Activated T-cell treated with anti-CD3 and anti-CD28 coated beads, Interleukin-2, amount 50 U/mL, for 4 hours (primary cell): ENCODE results near the gene CCDC158. TPM values are rescaled to one million over a fixed set of nuclear protein-coding genes. Genes with fewer than 3 reads are reported as not detected.

Source experiments
- ATAC-seq, 2 donors: fragments of 200-7000 bp; cut with Tn5 transposase; one replicate each; pipeline ENCODE4 v1.10.0; 2021
- DNase-seq: peaks from one replicate; pipeline ENCODE4 v3.0.0-alpha.2; 2020
- H3K27me3 Mint-ChIP-seq: one replicate; pipeline ENCODE4 v1.8.0; 2021; ENCODE audit warnings: low read depth, mixed read lengths
- H3K36me3 Mint-ChIP-seq: one replicate; pipeline ENCODE4 v1.8.0; 2022; ENCODE audit warnings: mixed read lengths; ENCODE audit not compliant: insufficient read depth
- H3K4me1 Mint-ChIP-seq: one replicate; pipeline ENCODE4 v1.8.0; 2021; ENCODE audit warnings: low read depth, mixed read lengths
- H3K4me3 Mint-ChIP-seq: one replicate; pipeline ENCODE4 v1.8.0; 2021; ENCODE audit warnings: mild to moderate bottlenecking, moderate library complexity, mixed read lengths
- H3K9me3 Mint-ChIP-seq: one replicate; pipeline ENCODE4 v1.8.0; 2021; ENCODE audit warnings: mixed read lengths
- total RNA-seq, 3 donors: library from RNA; stranded (reverse); gene quantifications; one replicate each; pipeline ENCODE4 v1.2.1, GENCODE V29; 2021

The CCDC158 gene
- total RNA-seq, 3 donors from 2014 or later = not detected

DNA sequence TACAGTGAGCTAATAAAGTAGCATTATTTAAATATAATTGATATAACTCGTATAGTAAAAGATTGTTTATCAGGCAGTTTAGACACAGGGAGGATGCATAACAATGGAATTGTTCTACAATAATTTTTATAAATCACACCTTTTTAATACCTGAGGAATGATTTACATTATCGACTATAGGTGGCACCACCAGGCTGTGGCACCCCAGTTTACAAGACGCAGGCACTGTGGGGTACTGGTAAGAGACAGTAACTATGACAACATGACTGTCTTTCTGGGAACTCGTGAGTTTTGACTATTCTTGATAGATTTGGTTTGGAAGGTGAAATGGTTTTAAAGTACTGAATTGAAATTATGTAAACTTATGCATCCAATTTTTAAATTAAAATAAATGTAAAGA lies 141.5 kb downstream of the CCDC158 start:
- H3K27me3 Mint-ChIP-seq = peaks cover 6% of the 10 kb centered on the region
- H3K4me3 Mint-ChIP-seq = no peak overlapping the region
- H3K4me1 Mint-ChIP-seq = no peaks in the 10 kb centered on the region
- DNase-seq (no peak), ATAC-seq (no peak)
- H3K9me3 Mint-ChIP-seq = no peaks in the 10 kb centered on the region
- H3K36me3 Mint-ChIP-seq = no peaks in the 10 kb centered on the region

DNA sequence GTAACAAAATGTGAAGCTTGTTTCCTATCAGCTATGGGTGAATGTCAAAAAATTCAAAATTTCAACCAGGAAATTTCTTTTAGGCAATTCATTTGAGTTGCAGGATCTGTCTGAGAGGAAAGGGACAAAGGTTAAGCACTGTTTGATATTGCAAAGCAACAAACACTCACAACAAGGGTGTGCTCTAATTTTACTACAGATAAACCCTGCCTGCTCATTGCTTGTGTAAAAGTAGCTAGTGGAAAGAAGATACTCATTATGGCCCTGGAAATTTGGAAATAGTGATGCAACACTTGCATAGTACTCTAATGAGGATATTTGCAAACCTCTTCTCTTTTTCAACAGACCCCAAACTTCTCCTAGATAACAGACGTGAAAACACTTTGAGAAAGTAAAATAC lies 142.4 kb downstream of the CCDC158 start:
- H3K9me3 Mint-ChIP-seq = no peaks in the 10 kb centered on the region
- H3K4me3 Mint-ChIP-seq = no peak overlapping the region
- no peak for DNase-seq
- no peaks in the 10 kb centered on the region for H3K36me3 Mint-ChIP-seq
- H3K27me3 Mint-ChIP-seq = peaks cover 6% of the 10 kb centered on the region
- no peaks in the 10 kb centered on the region for H3K4me1 Mint-ChIP-seq
- ATAC-seq = no peak

DNA sequence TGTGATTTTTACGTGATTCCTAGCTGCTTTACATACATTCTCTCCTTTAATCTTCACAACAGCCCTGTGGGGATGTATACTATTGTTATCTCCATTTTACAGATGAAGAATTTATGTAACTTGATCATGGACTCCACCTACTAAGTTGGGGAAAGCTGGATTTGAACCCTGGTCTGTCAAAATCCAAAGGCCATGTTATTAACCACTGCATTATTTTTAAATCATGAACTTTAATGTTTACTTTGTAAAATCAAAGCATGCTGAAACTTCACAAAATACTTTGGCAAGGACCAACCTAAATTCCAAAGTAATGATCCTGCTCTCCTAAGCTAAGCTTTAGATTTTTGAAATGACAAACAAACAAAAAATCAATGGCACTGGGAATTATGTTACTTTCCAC lies 143.3 kb downstream of the CCDC158 start:
- Mint-ChIP-seq H3K36me3 (no peaks in the 10 kb centered on the region), H3K9me3 (no peaks in the 10 kb centered on the region), H3K4me1 (no peaks in the 10 kb centered on the region), H3K4me3 (no peak overlapping the region), H3K27me3 (peaks cover 8% of the 10 kb centered on the region)
- ATAC-seq (no peak), DNase-seq (no peak)

DNA sequence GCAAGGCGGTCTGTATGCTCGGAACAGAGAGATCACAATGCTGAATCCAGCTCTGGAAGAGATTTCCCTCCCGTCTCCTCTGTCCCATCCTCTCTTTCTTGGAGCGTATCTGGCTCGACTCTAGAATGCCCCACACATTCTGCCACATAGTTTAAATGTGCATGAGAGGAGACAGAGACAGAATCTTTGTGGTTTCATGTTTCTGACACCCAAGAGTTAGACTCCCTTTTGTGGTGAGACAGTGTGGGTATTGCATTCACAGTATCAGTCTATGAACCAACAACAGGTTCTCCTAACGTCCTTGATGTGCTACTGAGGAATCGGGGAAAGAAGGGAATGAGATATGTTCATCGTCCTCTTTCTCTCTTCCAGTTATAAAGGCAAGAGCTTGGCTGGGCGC lies 144.1 kb downstream of the CCDC158 start:
- Mint-ChIP-seq H3K9me3 (no peaks in the 10 kb centered on the region), H3K4me3 (no peak overlapping the region), H3K27me3 (peaks cover 8% of the 10 kb centered on the region), H3K36me3 (no peaks in the 10 kb centered on the region), H3K4me1 (no peaks in the 10 kb centered on the region)
- ATAC-seq (no peak), DNase-seq (no peak)

DNA sequence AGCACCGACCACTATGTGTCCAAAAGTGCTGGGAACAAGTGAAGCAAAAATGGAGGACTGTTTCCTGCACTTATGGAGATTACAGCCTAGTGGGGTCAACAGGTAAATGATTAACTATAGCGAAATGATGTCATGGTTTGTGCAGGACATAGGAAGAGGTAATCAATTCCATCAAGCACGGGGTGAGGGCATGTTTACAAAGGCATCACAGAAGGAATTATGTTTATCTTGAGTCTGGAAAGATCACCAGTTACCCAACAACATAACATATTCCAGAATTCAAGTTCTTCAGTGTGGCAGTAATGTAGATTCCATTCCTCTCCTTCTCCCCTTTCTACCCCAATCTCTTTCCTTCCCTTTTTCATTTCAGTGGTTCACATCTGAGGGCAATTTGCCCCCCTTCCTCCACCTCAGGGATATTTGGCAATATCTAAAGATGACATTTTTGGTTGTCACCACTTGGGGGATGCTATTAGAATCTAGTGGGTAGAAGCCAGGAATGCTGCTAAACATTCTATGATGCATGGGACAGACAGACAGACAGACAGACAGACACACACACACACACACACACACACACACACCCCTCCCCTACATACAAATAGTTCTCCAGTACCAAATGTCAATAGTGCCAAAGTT lies 145.3 kb downstream of the CCDC158 start:
- Mint-ChIP-seq H3K9me3 (no peaks in the 10 kb centered on the region), H3K36me3 (no peaks in the 10 kb centered on the region), H3K4me3 (no peak overlapping the region), H3K4me1 (no peaks in the 10 kb centered on the region), H3K27me3 (peaks cover 13% of the 10 kb centered on the region)
- DNase-seq = no peak
- no peak for ATAC-seq

DNA sequence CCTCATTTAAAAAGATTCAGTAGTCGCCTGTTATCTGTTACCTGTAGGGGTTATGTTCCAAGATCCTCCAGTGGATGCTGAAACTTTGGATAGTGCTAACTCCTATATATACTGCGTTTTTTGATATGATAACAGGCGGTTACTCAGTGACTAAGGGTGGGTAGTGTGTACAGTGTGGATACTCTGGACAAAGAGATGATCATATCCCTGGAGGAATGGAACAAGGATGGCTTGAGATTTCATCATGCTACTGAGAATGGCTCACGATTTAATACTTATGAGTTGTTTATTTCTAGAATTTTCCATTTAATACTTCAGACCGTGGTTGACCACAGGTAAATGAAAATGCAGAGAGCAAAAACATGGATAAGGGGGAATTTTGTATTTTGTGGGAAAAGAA lies 147.9 kb downstream of the CCDC158 start:
- Mint-ChIP-seq H3K27me3 (peaks cover 11% of the 10 kb centered on the region), H3K4me3 (no peak overlapping the region), H3K9me3 (no peaks in the 10 kb centered on the region), H3K36me3 (no peaks in the 10 kb centered on the region), H3K4me1 (no peaks in the 10 kb centered on the region)
- DNase-seq = no peak
- ATAC-seq = no peak

DNA sequence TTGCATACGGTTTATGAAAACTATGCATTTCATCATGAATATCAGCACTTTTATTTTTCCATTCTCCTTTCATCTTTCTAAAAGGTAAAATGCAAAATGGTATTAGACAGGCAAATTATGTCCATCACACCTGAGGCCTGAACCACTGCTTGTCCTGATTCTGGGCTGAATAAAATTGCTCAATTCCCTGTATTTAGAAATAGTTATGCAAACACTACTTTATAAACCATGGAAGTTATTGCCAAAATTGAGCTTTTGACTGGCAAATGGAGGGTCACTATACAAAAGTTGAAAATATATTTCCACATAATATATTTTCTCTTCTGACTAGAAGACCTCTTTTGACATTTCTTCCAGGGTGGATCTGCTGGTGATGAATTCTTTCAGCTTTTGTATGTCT lies 148.4 kb downstream of the CCDC158 start:
- ATAC-seq (no peak), DNase-seq (no peak)
- no peaks in the 10 kb centered on the region for H3K4me1 Mint-ChIP-seq
- H3K4me3 Mint-ChIP-seq = no peak overlapping the region
- H3K36me3 Mint-ChIP-seq = no peaks in the 10 kb centered on the region
- no peaks in the 10 kb centered on the region for H3K9me3 Mint-ChIP-seq
- peaks cover 11% of the 10 kb centered on the region for H3K27me3 Mint-ChIP-seq

DNA sequence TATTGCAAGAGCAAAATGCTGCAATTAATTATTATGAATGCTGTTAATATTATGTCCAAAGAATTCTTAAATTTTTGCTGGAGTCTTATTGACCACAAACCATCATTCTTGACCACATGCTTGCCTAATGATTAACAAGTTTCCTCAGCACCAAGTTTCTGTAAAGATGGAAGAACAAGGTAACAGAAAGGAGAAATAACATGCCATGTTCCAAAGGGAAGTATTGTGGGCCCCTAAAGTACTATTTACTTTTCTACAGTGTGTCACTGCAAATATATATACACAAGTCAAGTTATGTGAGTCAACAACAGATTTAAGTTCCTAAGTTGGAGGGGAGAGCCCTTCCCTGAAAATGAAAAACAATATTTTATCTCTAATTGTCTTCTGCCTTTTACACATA lies 148.9 kb downstream of the CCDC158 start:
- Mint-ChIP-seq H3K4me3 (no peak overlapping the region), H3K4me1 (no peaks in the 10 kb centered on the region), H3K27me3 (peaks cover 11% of the 10 kb centered on the region), H3K36me3 (no peaks in the 10 kb centered on the region), H3K9me3 (no peaks in the 10 kb centered on the region)
- DNase-seq (no peak), ATAC-seq (no peak)

DNA sequence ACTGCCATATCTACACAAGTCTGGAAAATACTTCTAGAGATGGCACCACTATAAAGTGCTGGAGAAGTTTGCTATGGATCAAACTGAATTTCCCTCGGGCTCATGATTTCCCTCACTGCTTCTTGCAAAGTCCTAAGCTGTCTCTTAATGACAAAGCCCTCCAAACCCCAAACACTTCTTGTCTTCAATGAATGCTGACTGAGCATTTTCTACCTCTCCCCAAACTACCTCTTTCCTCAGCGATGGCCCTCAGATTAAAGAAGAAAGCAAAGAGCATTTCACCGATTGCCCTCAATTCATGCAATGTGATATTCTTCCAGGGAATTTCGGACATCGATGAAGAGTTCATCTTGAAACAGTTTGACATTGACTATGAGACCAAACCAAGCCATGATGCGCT lies 149.7 kb downstream of the CCDC158 start:
- H3K9me3 Mint-ChIP-seq = no peaks in the 10 kb centered on the region
- no peaks in the 10 kb centered on the region for H3K36me3 Mint-ChIP-seq
- no peaks in the 10 kb centered on the region for H3K4me1 Mint-ChIP-seq
- peaks cover 11% of the 10 kb centered on the region for H3K27me3 Mint-ChIP-seq
- DNase-seq = no peak
- H3K4me3 Mint-ChIP-seq = no peak overlapping the region
- ATAC-seq = no peak

DNA sequence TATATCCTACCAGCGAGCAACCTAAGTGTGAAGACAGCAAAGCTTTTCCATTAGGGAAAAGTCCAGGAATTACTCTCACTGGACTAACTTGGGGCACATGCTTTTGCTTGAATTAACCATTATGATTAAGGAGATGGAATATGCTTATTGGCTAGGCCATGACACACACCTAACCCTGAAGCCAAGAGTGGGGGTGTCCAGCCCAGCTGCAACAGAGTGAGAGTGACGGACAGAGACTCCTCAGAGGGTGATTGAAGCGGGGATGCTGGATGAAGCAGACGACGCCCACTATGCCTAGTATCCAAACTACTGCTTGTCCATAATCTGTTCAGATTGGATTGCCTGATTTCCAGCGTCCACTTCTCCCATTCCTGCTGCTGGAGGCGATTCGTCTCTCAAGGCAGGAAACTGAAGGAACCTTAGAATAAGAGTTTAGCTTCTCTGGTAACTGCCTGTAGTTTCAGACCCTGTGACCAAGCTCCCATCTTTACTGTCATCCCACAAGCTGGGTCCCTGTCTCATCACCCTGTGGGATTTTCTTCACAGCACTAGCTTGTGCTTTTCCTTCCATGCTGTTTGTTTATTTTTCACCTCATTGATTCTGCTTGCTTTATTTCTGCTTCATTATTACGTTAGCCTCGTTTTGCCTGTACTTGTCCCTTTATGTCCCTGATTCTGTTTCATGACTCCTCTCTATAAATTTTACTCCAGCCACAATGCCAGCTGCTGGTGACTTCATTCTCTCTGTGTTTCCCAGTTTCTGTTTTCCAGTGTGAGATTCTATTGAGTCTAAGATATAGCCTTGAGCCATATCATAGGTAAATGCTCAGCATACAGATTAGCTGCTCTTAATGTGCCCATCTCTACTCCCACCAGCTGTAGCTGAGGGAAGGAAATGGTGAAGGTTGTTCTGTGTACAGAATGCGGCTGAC lies 150.4 kb downstream of the CCDC158 start:
- ATAC-seq (no peak), DNase-seq (no peak)
- H3K27me3 Mint-ChIP-seq = peaks cover 9% of the 10 kb centered on the region
- no peak overlapping the region for H3K4me3 Mint-ChIP-seq
- H3K4me1 Mint-ChIP-seq = no peaks in the 10 kb centered on the region
- no peaks in the 10 kb centered on the region for H3K9me3 Mint-ChIP-seq
- H3K36me3 Mint-ChIP-seq = no peaks in the 10 kb centered on the region

DNA sequence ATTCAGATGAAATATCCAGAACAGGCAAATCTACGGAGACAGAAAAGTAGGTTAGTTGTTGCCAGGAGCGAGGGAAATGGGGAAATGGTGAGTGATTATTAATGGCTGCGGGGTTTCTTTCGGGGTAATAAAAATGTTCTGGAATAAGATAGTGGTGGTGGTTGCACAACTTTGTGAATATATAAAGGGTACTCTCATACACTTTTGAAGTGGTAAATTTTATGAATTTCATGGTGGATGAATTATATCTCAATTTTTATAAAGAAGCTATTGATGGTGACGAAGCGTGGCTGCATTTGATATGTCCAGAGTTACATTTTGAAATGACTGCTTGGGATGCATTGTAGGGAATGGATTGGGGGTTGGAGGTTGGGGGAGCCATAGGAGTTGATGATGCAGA lies 153.1 kb downstream of the CCDC158 start:
- Mint-ChIP-seq H3K4me3 (no peak overlapping the region), H3K9me3 (no peaks in the 10 kb centered on the region), H3K4me1 (no peaks in the 10 kb centered on the region), H3K36me3 (no peaks in the 10 kb centered on the region), H3K27me3 (peaks cover 4% of the 10 kb centered on the region)
- no peak for DNase-seq
- no peak for ATAC-seq

DNA sequence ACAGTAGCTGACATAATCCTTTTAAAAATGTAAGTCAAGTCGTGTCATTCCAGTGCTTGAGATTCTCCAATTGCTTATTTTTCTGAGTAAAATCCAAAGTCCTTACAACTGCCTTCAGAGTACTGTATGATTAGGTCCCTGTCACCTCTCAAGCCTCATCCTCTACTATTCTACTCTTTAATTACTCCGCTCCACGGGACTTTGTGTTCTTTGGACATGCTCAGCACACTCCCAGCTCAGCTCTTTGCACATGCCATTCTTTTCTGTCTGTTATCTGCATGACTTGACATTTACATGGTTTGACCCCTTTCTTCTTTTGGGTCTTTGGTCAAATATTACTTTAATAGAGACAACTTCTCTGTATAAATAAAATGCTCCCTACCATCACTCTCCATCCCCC lies 154.3 kb downstream of the CCDC158 start:
- H3K4me1 Mint-ChIP-seq = no peaks in the 10 kb centered on the region
- H3K9me3 Mint-ChIP-seq = no peaks in the 10 kb centered on the region
- DNase-seq (no peak), ATAC-seq (no peak)
- no peak overlapping the region for H3K4me3 Mint-ChIP-seq
- H3K27me3 Mint-ChIP-seq = peaks cover 4% of the 10 kb centered on the region
- no peaks in the 10 kb centered on the region for H3K36me3 Mint-ChIP-seq

DNA sequence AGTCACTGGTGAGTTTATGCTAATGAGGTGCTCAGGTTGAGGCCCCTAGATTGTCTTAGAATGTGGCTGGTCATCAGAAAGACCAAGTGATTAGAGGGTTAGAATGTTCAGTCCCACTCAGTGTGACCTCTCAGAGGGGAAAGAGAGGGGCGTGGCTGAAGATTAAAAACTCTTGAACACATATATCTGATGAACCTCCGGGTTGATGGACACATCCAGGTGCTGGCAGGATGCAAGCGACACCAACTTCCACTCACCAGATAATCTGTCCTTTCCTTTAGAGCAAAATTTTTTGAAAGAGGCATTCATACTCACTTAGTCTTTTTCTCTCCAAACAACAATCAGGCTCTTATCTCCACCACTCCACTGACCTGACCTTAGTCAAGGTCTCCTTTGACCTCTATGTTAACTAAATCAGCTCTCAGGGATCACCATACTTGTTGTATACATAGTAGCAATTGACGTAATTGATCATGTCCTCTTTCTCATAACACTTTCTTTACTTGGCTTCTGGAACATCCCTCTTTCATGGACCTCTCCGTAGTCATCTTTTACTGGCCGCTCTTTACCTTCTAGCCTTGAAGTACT lies 155.2 kb downstream of the CCDC158 start:
- Mint-ChIP-seq H3K4me3 (no peak overlapping the region), H3K27me3 (peaks cover 5% of the 10 kb centered on the region), H3K4me1 (no peaks in the 10 kb centered on the region), H3K9me3 (no peaks in the 10 kb centered on the region), H3K36me3 (no peaks in the 10 kb centered on the region)
- ATAC-seq = no peak
- DNase-seq = no peak
